Breast epithelium (tissue), 3 donors: ENCODE measurements around the gene DCLK1.

Experiments
- CTCF ChIP-seq, 3 donors: fragments of 450-650 bp; IDR thresholded peaks; one replicate each; pipeline ENCODE4 v1.5.1; 2016 to 2017; ENCODE audit warnings: antibody characterized with exemption in 3 of 3, mild to moderate bottlenecking in 3 of 3, moderate library complexity in 3 of 3
- POLR2A ChIP-seq: fragments of 450-650 bp; IDR thresholded peaks from one replicate; pipeline ENCODE4 v1.6.1; 2016; ENCODE audit warnings: antibody characterized with exemption, mild to moderate bottlenecking, moderate library complexity
- POLR2AphosphoS5 ChIP-seq, 3 donors: sonication (generic); formaldehyde crosslinking; IDR thresholded peaks; one replicate each; pipeline ENCODE4 v1.6.1; 2017; ENCODE audit warnings: antibody characterized with exemption in 3 of 3

- TF ChIP-seq CTCF (IDR thresholded peaks at IDR 0.05), result no peak
- no peak for TF ChIP-seq POLR2AphosphoS5 (IDR thresholded peaks at IDR 0.05)
- no peak for TF ChIP-seq POLR2A
Measured at GRCh38 chr13:35830850-35831450, 300.2 kb downstream of the DCLK1 start.
